Neuronal stem cell (in vitro differentiated cells): ENCODE results near the gene VAC14.

ENCODE experiments used
- DNase-seq: peaks from one replicate; pipeline ENCODE4 v3.0.0-alpha.2; 2013; ENCODE audit warnings: low spot score
- H2AFZ ChIP-seq: one replicate; pipeline ENCODE4 v1.6.1; 2013; ENCODE audit warnings: mild to moderate bottlenecking, low read length, inconsistent platforms
- H2AK5ac ChIP-seq: 2 replicates; pipeline ENCODE4 v1.6.1; 2013; ENCODE audit warnings: low read depth, mild to moderate bottlenecking, inconsistent platforms, low read length, moderate library complexity, mixed read lengths
- H2BK120ac ChIP-seq: 2 replicates; pipeline ENCODE4 v1.6.1; 2013; ENCODE audit warnings: low read depth, mild to moderate bottlenecking, inconsistent platforms, low read length, moderate library complexity, mixed read lengths
- H2BK12ac ChIP-seq: one replicate; pipeline ENCODE4 v1.6.1; 2013; ENCODE audit warnings: low read length, inconsistent platforms
- H2BK15ac ChIP-seq: 2 replicates; pipeline ENCODE4 v1.6.1; 2013; ENCODE audit warnings: mild to moderate bottlenecking, low read length, inconsistent platforms, mixed read lengths
- H2BK5ac ChIP-seq: one replicate; pipeline ENCODE4 v1.6.1; 2013; ENCODE audit warnings: inconsistent platforms, mild to moderate bottlenecking, low read length, moderate library complexity
- H3K14ac ChIP-seq: one replicate; pipeline ENCODE4 v1.6.1; 2013; ENCODE audit warnings: low read length, inconsistent platforms
- H3K18ac ChIP-seq: 2 replicates; pipeline ENCODE4 v1.6.1; 2013; ENCODE audit warnings: low read length, inconsistent platforms
- H3K23ac ChIP-seq: 2 replicates; pipeline ENCODE4 v1.6.1; 2013; ENCODE audit warnings: low read depth, mild to moderate bottlenecking, mixed read lengths, low read length, inconsistent platforms; ENCODE audit not compliant: poor library complexity
- H3K27ac ChIP-seq: replicated peaks from 3 replicates; pipeline ENCODE4 v1.5.1; 2013; ENCODE audit warnings: low read length, inconsistent platforms
- H3K27me3 ChIP-seq, 3 experiments: 2 replicates each; pipeline ENCODE4 v1.6.1; 2013; ENCODE audit warnings: low read length in 3 of 3, mild to moderate bottlenecking in 2 of 3, inconsistent platforms in 1 of 3, low read depth in 1 of 3, mixed read lengths in 1 of 3, moderate library complexity in 1 of 3; ENCODE audit not compliant: control insufficient read depth in 3 of 3, insufficient read depth in 3 of 3
- H3K36me3 ChIP-seq, 2 donors: replicated peaks in 1 of 2; 2 replicates each; pipeline ENCODE4 v1.6.1; 2013; ENCODE audit warnings: low read length in 2 of 2; ENCODE audit not compliant: control insufficient read depth in 2 of 2, insufficient read depth in 2 of 2
- H3K4ac ChIP-seq: 2 replicates; pipeline ENCODE4 v1.6.1; 2013; ENCODE audit warnings: inconsistent platforms, mild to moderate bottlenecking, low read length, moderate library complexity
- H3K4me1 ChIP-seq, 2 donors: 1 replicate in 1 of 2; 2 replicates in 1 of 2; pipeline ENCODE4 v1.6.1; 2013; ENCODE audit warnings: low read length in 2 of 2, low read depth in 1 of 2; ENCODE audit not compliant: control insufficient read depth in 2 of 2, insufficient read depth in 1 of 2
- H3K4me2 ChIP-seq: one replicate; pipeline ENCODE4 v1.6.1; 2013; ENCODE audit warnings: mild to moderate bottlenecking, low read length, inconsistent platforms; ENCODE audit not compliant: insufficient read depth, poor library complexity, severe bottlenecking
- H3K4me3 ChIP-seq, 2 donors: 2 replicates each; pipeline ENCODE4 v1.5.1; 2013; ENCODE audit warnings: low read length in 2 of 2, mild to moderate bottlenecking in 2 of 2, inconsistent platforms in 1 of 2, moderate library complexity in 1 of 2
- H3K79me1 ChIP-seq: one replicate; pipeline ENCODE4 v1.6.1; 2013; ENCODE audit warnings: low read depth, mild to moderate bottlenecking, inconsistent platforms, low read length, moderate library complexity
- H3K9ac ChIP-seq: one replicate; pipeline ENCODE4 v1.6.1; 2013; ENCODE audit warnings: mild to moderate bottlenecking, low read depth, low read length, inconsistent platforms; ENCODE audit not compliant: poor library complexity
- H3K9me3 ChIP-seq, 2 donors: replicated peaks in 1 of 2; 2 replicates each; pipeline versions ENCODE3 to v1.6.1; 2013; ENCODE audit warnings: low read length in 2 of 2, mild to moderate bottlenecking in 2 of 2, inconsistent platforms in 1 of 2, low read depth in 1 of 2, mixed read lengths in 1 of 2, moderate library complexity in 1 of 2; ENCODE audit not compliant: control insufficient read depth in 2 of 2, insufficient read depth in 1 of 2
- H4K8ac ChIP-seq: one replicate; pipeline ENCODE4 v1.6.1; 2013; ENCODE audit warnings: low read depth, mild to moderate bottlenecking, inconsistent platforms, low read length, moderate library complexity
- H4K91ac ChIP-seq: one replicate; pipeline ENCODE4 v1.6.1; 2013; ENCODE audit warnings: low read length, low read depth, mild to moderate bottlenecking, inconsistent platforms; ENCODE audit not compliant: poor library complexity
- WGBS, 2 donors: extraction: QIAGEN DNeasy Blood & Tissue Kit; methylation state at CpG; one replicate each; pipeline ENCODE4 v1.1.7; 2013; ENCODE audit warnings: missing lambda C conversion rate in 2 of 2, mixed read lengths in 1 of 2; ENCODE audit not compliant: insufficient read length in 2 of 2, insufficient replicate concordance in 1 of 2; ENCODE audit errors: extremely low coverage in 2 of 2; 5-methylcytosine and 5-hydroxymethylcytosine counted together

Gene VAC14

GRCh38 chr16:70663524-70664324 lies 137.2 kb downstream of the VAC14 start:
- Histone ChIP-seq H3K4me1 (no peaks in the 10 kb centered on the region), H2BK5ac (peak overlapping the region; percentile 75), H4K91ac (no peak overlapping the region), H3K4me2 (peak overlapping the region; percentile 11), H3K4me3 (no peak overlapping the region), H2BK12ac (no peak overlapping the region), H3K27me3 (no peaks in the 10 kb centered on the region), H4K8ac (no peak overlapping the region), H3K14ac (no peak overlapping the region), H3K4ac (no peak overlapping the region), H2AK5ac (no peak overlapping the region), H2AFZ (no peak overlapping the region), H3K18ac (no peak overlapping the region), H2BK15ac (no peak overlapping the region), H3K23ac (peak overlapping the region; percentile 80), H3K79me1 (peaks cover 7% of the 10 kb centered on the region), H2BK120ac (no peak overlapping the region), H3K9ac (no peak overlapping the region), H3K9me3 (peaks cover 4 to 8% of the 10 kb centered on the region in 2 donors), H3K27ac (no peak overlapping the region), H3K36me3 (peaks cover 24 to 66% of the 10 kb centered on the region in 2 donors)
- WGBS, 2 donors, result no CpG with 5 or more reads among the region's 56 CpGs
- no peak for DNase-seq

- Histone ChIP-seq H3K4ac (no peak overlapping the region), H2BK12ac (no peak overlapping the region), H2BK120ac (no peak overlapping the region), H2BK15ac (no peak overlapping the region), H3K79me1 (peaks cover 7% of the 10 kb centered on the region), H3K4me1 (no peaks in the 10 kb centered on the region), H3K23ac (no peak overlapping the region), H3K27ac (no peak overlapping the region), H3K36me3 (peaks cover 20 to 59% of the 10 kb centered on the region in 2 donors), H4K8ac (no peak overlapping the region), H3K14ac (no peak overlapping the region), H2AFZ (no peak overlapping the region), H3K9me3 (peaks cover 0 to 4% of the 10 kb centered on the region in 2 donors), H3K27me3 (no peaks in the 10 kb centered on the region), H3K18ac (no peak overlapping the region), H3K4me3 (no peak overlapping the region), H4K91ac (no peak overlapping the region), H2BK5ac (peak overlapping the region; percentile 75), H3K9ac (no peak overlapping the region), H3K4me2 (no peak overlapping the region), H2AK5ac (no peak overlapping the region)
- no peak for DNase-seq
- WGBS, 2 donors, result no CpG with 5 or more reads among the region's 13 CpGs
Measured at GRCh38 chr16:70662991-70663523, 137.9 kb downstream of the VAC14 start.

- H3K18ac ChIP-seq, result no peak overlapping the region
- H3K23ac ChIP-seq, result peak overlapping the region; percentile 73
- no peak overlapping the region for H4K91ac ChIP-seq
- no peak overlapping the region for H2BK120ac ChIP-seq
- peaks cover 20 to 49% of the 10 kb centered on the region in 2 donors for H3K36me3 ChIP-seq
- H3K4ac ChIP-seq, result no peak overlapping the region
- H3K27me3 ChIP-seq, result no peaks in the 10 kb centered on the region
- WGBS, 2 donors, result no CpG with 5 or more reads among the region's 21 CpGs
- DNase-seq, result no peak
- H2BK5ac ChIP-seq, result no peak overlapping the region
- H3K9me3 ChIP-seq, result peaks cover 0 to 4% of the 10 kb centered on the region in 2 donors
- H3K27ac ChIP-seq, result no peak overlapping the region
- no peak overlapping the region for H2BK15ac ChIP-seq
- no peak overlapping the region for H2BK12ac ChIP-seq
- no peaks in the 10 kb centered on the region for H3K4me1 ChIP-seq
- peaks cover 7% of the 10 kb centered on the region for H3K79me1 ChIP-seq
- peak overlapping the region; percentile 4 for H3K9ac ChIP-seq
- H3K4me3 ChIP-seq, result peak overlapping the region in 1 of 2 donors; percentile 14
- H3K4me2 ChIP-seq, result no peak overlapping the region
- H2AFZ ChIP-seq, result no peak overlapping the region
- H3K14ac ChIP-seq, result no peak overlapping the region
- peak overlapping the region; percentile 56 for H2AK5ac ChIP-seq
- H4K8ac ChIP-seq, result peak overlapping the region; percentile 82
Measured at GRCh38 chr16:70661918-70662641, 138.9 kb downstream of the VAC14 start.

- H3K9ac ChIP-seq, result no peak overlapping the region
- no peak overlapping the region for H3K4ac ChIP-seq
- H3K4me3 ChIP-seq, result no peak overlapping the region
- H3K27ac ChIP-seq, result no peak overlapping the region
- H2AK5ac ChIP-seq, result no peak overlapping the region
- peaks cover 20 to 44% of the 10 kb centered on the region in 2 donors for H3K36me3 ChIP-seq
- no peaks in the 10 kb centered on the region for H3K9me3 ChIP-seq
- no peak overlapping the region for H2BK5ac ChIP-seq
- no peaks in the 10 kb centered on the region for H3K27me3 ChIP-seq
- no peak overlapping the region for H4K91ac ChIP-seq
- H3K4me2 ChIP-seq, result no peak overlapping the region
- H4K8ac ChIP-seq, result no peak overlapping the region
- no peak overlapping the region for H2AFZ ChIP-seq
- H2BK15ac ChIP-seq, result no peak overlapping the region
- no peaks in the 10 kb centered on the region for H3K4me1 ChIP-seq
- peaks cover 7% of the 10 kb centered on the region for H3K79me1 ChIP-seq
- no peak overlapping the region for H2BK120ac ChIP-seq
- no CpG with 5 or more reads among the region's 17 CpGs for WGBS, 2 donors
- no peak overlapping the region for H3K23ac ChIP-seq
- no peak for DNase-seq
- no peak overlapping the region for H3K18ac ChIP-seq
- H2BK12ac ChIP-seq, result no peak overlapping the region
- no peak overlapping the region for H3K14ac ChIP-seq
Measured at GRCh38 chr16:70661534-70661917, 139.4 kb downstream of the VAC14 start.
